PC-9 (cell line): Measurements from ENCODE around the gene CCDC51. TPM values are rescaled to one million over a fixed set of nuclear protein-coding genes. Genes with fewer than 3 reads are reported as not detected.

Source experiments
- BruUV-seq: library from RNA; stranded (reverse); fragments of 400-500 nt; replicated peaks from 2 replicates; lab custom pipeline; 2021; lab: Mats Ljungman, UMichigan
- CTCF ChIA-PET: fragments of 300-600 bp; sonication (Branson Sonifier 250); formaldehyde crosslinking; loops from one replicate; lab custom pipeline; 2022; ENCODE audit warnings: antibody characterized with exemption; lab: Charles Lee
- POLR2A ChIA-PET: fragments of 300-600 bp; sonication (Branson Sonifier 250); formaldehyde crosslinking; loops from one replicate; lab custom pipeline; 2022; ENCODE audit warnings: antibody characterized with exemption; ENCODE audit not compliant: unreplicated experiment; lab: Charles Lee
- DNase-seq, 2 experiments: peaks; one replicate each; pipeline versions ENCODE4 v3.0.0 to v3.0.0-alpha.2; 2015 to 2022; ENCODE audit warnings: mixed read lengths in 1 of 2
- H2AFZ ChIP-seq: fragments of 200-600 bp; sonication (generic); 2 replicates; pipeline ENCODE4 v1.8.1; 2017; ENCODE audit warnings: antibody characterized with exemption
- H3F3A ChIP-seq: fragments of 200-600 bp; sonication (generic); 2 replicates; pipeline ENCODE4 v1.8.1; 2017; ENCODE audit warnings: antibody characterized with exemption, mild to moderate bottlenecking, low read depth; ENCODE audit not compliant: insufficient read depth
- H3K27ac ChIP-seq: fragments of 200-600 bp; sonication (generic); 2 replicates; pipeline ENCODE4 v1.6.1; 2016; ENCODE audit warnings: mixed run types
- H3K27me3 ChIP-seq: fragments of 200-600 bp; sonication (generic); 2 replicates; pipeline ENCODE4 v1.6.1; 2016; ENCODE audit warnings: low read depth, mixed run types; ENCODE audit not compliant: insufficient read depth
- H3K36me3 ChIP-seq: fragments of 200-600 bp; sonication (generic); 2 replicates; pipeline ENCODE4 v1.6.1; 2016; ENCODE audit warnings: low read depth, mixed run types
- H3K4me1 ChIP-seq: fragments of 200-600 bp; sonication (generic); replicated peaks from 2 replicates; pipeline ENCODE4 v1.6.1; 2016; ENCODE audit warnings: mixed run types; ENCODE audit not compliant: insufficient read depth
- H3K4me2 ChIP-seq: fragments of 200-600 bp; sonication (generic); 2 replicates; pipeline ENCODE4 v1.6.1; 2017; ENCODE audit warnings: mixed run types
- H3K4me3 ChIP-seq: fragments of 200-600 bp; sonication (generic); 2 replicates; pipeline ENCODE4 v1.6.1; 2016; ENCODE audit warnings: mixed run types
- H3K79me2 ChIP-seq: fragments of 200-600 bp; sonication (generic); 2 replicates; pipeline ENCODE4 v1.6.1; 2017; ENCODE audit warnings: low read depth, mixed run types
- H3K9me2 ChIP-seq: fragments of 200-600 bp; sonication (generic); 2 replicates; pipeline ENCODE4 v1.8.1; 2017; ENCODE audit warnings: mild to moderate bottlenecking; ENCODE audit not compliant: insufficient read depth
- H3K9me3 ChIP-seq: fragments of 200-600 bp; sonication (generic); 2 replicates; pipeline ENCODE4 v1.8.1; 2016; ENCODE audit warnings: low read depth; ENCODE audit not compliant: insufficient read depth
- H4K20me1 ChIP-seq: fragments of 200-600 bp; sonication (generic); 2 replicates; pipeline ENCODE4 v1.8.1; 2017; ENCODE audit not compliant: insufficient read depth
- CTCF ChIP-seq: fragments of 200-600 bp; sonication (generic); conservative IDR thresholded peaks from 2 replicates; pipeline ENCODE4 v1.6.1; 2017; ENCODE audit warnings: mixed run types, antibody characterized with exemption, mild to moderate bottlenecking, moderate library complexity
- EZH2 ChIP-seq: fragments of 200-600 bp; sonication (generic); IDR thresholded peaks from 2 replicates; pipeline ENCODE4 v1.8.0; 2017; ENCODE audit warnings: antibody characterized with exemption, low read depth
- intact Hi-C: fragments of 100-400 bp; cut with micrococcal nuclease; formaldehyde crosslinking; loops from one replicate; pipeline ENCODE4 v1.10.0; 2022; ENCODE audit not compliant: unreplicated experiment
- total RNA-seq: library from RNA; stranded (reverse); gene quantifications from 2 replicates; pipeline ENCODE4 v1.2.3, GENCODE V29; 2021

Gene CCDC51
- total RNA-seq, 1 experiment from 2014 or later, result 28.5 TPM

- TF ChIP-seq EZH2 (no peak), CTCF (no peak)
- POLR2A ChIA-PET, result interaction anchor here (0.7 kb wide), 1 partner anchor 561 kb away, joined by 3 read pairs; the partner anchor contains the start of gene WDR6
- Histone ChIP-seq H3F3A (peaks cover 47% of the 10 kb centered on the region), H3K27ac (no peak overlapping the region), H3K36me3 (no peaks in the 10 kb centered on the region), H3K4me1 (peaks cover 21% of the 10 kb centered on the region), H3K4me2 (peak overlapping the region; percentile 99), H2AFZ (peak overlapping the region; percentile 93), H3K4me3 (peak overlapping the region; percentile 92), H3K79me2 (peaks cover 27% of the 10 kb centered on the region), H3K9me2 (no peaks in the 10 kb centered on the region), H3K27me3 (no peaks in the 10 kb centered on the region), H3K9me3 (no peaks in the 10 kb centered on the region), H4K20me1 (peaks cover 8% of the 10 kb centered on the region; the same call in 1 of the 2 replicates)
- CTCF ChIA-PET, result interaction anchor here (1.1 to 2.9 kb wide), 2 partner anchors 10 to 216 kb away, joined by 3 to 13 read pairs; no protein-coding TSS in a partner anchor
- TSS peak; percentile 79 for BruUV-seq
- intact Hi-C loops, result loop anchor here (5.0 to 10.0 kb wide), 2 partner anchors 111 to 559 kb away; partner anchors contain the start of genes PFKFB4 and WDR6
- DNase-seq, result no peak
Observed at GRCh38 chr3:48446043-48446424, 6.1 kb upstream of the CCDC51 start.

- peaks cover 33% of the 10 kb centered on the region for H3K79me2 ChIP-seq
- H3K36me3 ChIP-seq, result no peaks in the 10 kb centered on the region
Observed at GRCh38 chr3:48445277-48445882, 5.5 kb upstream of the CCDC51 start.

More at GRCh38 chr3:48445277-48445882, 5.5 kb upstream of the CCDC51 start:
- H3K4me1 ChIP-seq, result peaks cover 21% of the 10 kb centered on the region
- H3K4me3 ChIP-seq, result peak overlapping the region; percentile 92; the same call in 1 of the 2 replicates
- no TSS peak for BruUV-seq
- ChIA-PET CTCF (interaction anchor here (2.9 kb wide), 1 partner anchor 9 kb away, joined by 13 read pairs; no protein-coding TSS in a partner anchor), POLR2A (interaction anchor here (0.5 to 0.6 kb wide), 2 partner anchors 9 to 12 kb away, joined by 4 read pairs; no protein-coding TSS in a partner anchor)
- H3K27me3 ChIP-seq, result no peaks in the 10 kb centered on the region
- H3K9me3 ChIP-seq, result no peaks in the 10 kb centered on the region
- no peaks in the 10 kb centered on the region for H3K9me2 ChIP-seq
- intact Hi-C loops, result loop anchor here (5.0 to 10.0 kb wide), 2 partner anchors 112 to 559 kb away; partner anchors contain the start of genes PFKFB4 and WDR6
- peaks cover 47% of the 10 kb centered on the region for H3F3A ChIP-seq
- TF ChIP-seq EZH2 (no peak), CTCF (no peak)
- DNase-seq, result no peak
- no peak overlapping the region for H2AFZ ChIP-seq
- no peak overlapping the region for H3K27ac ChIP-seq
- H3K4me2 ChIP-seq, result peak overlapping the region; percentile 99
- peaks cover 8% of the 10 kb centered on the region; the same call in 1 of the 2 replicates for H4K20me1 ChIP-seq
